ENCODE data around the gene ZBTB43.

- no peak for TF ChIP-seq REST (IDR thresholded peaks at IDR 0.05; ENCODE audit: low read depth)
- TF ChIP-seq YY1 (IDR thresholded peaks at IDR 0.05; ENCODE audit: low read depth), result no peak
- no peak for TF ChIP-seq RAD21 (IDR thresholded peaks at IDR 0.05; ENCODE audit: low read depth)
- TF ChIP-seq MAX (IDR thresholded peaks at IDR 0.05), result no peak
- TF ChIP-seq NFIC (IDR thresholded peaks at IDR 0.05), result no peak
- no peak for TF ChIP-seq CEBPB (IDR thresholded peaks at IDR 0.05)
- TF ChIP-seq TAF1 (IDR thresholded peaks at IDR 0.05; ENCODE audit: low read depth), result no peak
- TF ChIP-seq TCF12 (IDR thresholded peaks at IDR 0.05; ENCODE audit: low read depth), result no peak
- TF ChIP-seq EP300 (IDR thresholded peaks at IDR 0.05; ENCODE audit: borderline replicate concordance), result no peak
Observed at GRCh38 chr9:126822278-126822677, 17.4 kb downstream of the ZBTB43 start.
